HFF-Myc (cell line): ENCODE measurements around the gene AGPAT1.

Experiments used
- DNase-seq: peaks from one replicate; pipeline ENCODE4 v3.0.0-alpha.2; 2011; ENCODE audit warnings: low read depth; ENCODE audit errors: extremely low read depth
- H3K4me3 ChIP-seq: replicated peaks from 2 replicates; pipeline ENCODE4 v1.5.1; 2011; ENCODE audit warnings: low read depth, mild to moderate bottlenecking, control low read depth, low read length
- TF ChIP-seq, protein P1 (sequence below): IDR thresholded peaks from 2 replicates; pipeline ENCODE4 v1.5.1; 2012; ENCODE audit warnings: mild to moderate bottlenecking, low read depth, low read length, control low read depth; ENCODE audit errors: missing control alignments

AGPAT1 gene

DNA sequence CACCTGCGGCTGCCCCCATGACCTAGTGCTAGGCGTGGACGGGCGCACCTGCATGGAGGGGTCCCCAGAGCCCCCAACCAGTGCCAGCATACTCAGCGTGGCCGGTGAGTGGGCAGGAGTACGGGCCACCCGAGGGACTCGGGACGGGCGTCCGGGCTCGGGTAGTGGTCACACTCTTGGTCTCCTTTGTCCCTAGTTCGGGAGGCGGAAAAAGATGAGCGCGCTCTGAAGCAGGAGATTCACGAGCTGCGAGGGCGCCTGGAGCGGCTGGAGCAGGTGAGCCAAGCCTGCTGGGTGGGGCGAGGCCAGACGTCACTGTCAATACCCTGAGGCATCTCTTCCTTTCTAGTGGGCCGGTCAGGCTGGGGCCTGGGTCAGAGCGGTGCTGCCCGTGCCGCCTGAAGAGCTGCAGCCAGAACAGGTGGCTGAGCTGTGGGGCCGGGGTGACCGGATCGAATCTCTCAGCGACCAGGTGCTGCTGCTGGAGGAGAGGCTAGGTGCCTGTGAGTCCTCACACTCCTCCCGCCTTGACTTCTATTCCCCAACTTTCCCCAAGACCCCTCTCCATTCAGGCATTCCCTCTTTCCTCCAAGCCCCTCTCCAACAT, 8.6 kb downstream of the AGPAT1 start:
- H3K4me3 ChIP-seq: no peak overlapping the region
- no peak for DNase-seq
- TF ChIP-seq, protein P1, sequence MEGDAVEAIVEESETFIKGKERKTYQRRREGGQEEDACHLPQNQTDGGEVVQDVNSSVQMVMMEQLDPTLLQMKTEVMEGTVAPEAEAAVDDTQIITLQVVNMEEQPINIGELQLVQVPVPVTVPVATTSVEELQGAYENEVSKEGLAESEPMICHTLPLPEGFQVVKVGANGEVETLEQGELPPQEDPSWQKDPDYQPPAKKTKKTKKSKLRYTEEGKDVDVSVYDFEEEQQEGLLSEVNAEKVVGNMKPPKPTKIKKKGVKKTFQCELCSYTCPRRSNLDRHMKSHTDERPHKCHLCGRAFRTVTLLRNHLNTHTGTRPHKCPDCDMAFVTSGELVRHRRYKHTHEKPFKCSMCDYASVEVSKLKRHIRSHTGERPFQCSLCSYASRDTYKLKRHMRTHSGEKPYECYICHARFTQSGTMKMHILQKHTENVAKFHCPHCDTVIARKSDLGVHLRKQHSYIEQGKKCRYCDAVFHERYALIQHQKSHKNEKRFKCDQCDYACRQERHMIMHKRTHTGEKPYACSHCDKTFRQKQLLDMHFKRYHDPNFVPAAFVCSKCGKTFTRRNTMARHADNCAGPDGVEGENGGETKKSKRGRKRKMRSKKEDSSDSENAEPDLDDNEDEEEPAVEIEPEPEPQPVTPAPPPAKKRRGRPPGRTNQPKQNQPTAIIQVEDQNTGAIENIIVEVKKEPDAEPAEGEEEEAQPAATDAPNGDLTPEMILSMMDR: no peak

DNA sequence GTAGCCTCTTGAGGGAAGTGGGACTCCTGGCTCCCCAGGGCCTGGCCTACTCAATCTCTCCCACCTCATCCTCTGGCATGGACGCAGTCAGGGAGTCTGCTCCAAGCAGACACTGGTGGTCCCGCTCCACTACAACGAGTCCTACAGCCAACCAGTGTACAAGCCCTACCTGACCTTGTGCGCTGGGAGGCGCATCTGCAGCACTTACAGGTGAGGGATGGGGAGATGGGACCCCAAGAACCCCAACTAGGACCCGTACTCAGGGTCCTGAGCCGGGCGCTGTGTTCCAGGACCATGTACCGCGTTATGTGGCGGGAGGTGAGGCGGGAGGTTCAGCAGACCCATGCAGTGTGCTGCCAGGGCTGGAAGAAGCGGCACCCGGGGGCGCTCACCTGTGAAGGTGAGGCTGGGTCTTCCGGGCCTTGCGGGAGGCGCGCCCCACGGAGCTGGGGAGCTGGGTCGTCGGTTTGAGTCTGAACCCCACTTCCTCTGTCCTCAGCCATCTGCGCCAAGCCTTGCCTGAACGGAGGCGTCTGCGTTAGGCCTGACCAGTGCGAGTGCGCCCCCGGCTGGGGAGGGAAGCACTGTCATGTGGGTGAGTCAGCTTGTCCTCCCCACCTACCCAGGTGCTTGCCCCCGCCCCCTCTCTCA, 9.3 kb downstream of the AGPAT1 start:
- no peak overlapping the region for H3K4me3 ChIP-seq
- DNase-seq: no peak
- TF ChIP-seq, protein P1: peak; percentile 8

- DNase-seq: no peak
- H3K4me3 ChIP-seq: no peak within 1 kb of the TSS
- TF ChIP-seq, protein P1: no peak
Measured at GRCh38 chr6:32164295-32164694, 11.6 kb downstream of the AGPAT1 start, which contains the start of gene EGFL8. Gene EGFL8 (plus strand): TSS chr6:32164595. CDS start chr6:32166166, 1,571 bp downstream.

DNA sequence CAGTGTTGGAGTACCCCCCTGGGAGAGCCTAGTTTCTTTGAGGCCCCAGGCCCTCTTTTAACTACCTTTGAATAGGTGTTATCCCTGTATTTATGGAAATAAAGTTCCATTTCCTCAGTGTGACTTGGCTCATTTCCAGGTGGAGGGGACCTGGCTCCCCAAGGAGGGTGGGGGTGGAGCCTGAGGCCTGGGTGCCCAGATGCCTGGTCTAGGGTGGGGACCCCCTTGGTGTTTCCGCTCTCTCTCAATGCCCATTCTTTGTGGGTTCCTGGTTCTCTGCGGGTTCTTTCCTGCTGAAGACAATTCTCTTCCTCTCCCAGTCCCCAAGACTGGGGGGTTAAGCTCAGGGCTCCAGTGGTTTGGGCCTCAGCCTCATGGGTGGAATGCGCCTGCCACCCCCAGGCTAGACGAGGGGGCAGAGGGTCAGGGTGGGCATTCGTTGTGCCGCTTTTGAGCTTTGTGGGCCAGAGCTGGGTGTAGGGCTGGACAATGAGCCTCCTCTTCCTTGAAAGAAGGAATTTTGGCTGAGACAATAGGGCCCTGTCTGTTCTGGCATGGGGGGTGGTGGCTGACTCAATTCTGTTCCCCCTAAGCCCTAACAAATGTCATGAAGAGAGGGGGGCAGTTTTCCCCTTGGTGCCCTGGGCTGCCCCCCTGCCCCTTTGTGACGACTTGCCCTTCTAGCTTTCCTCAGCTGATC, 12.2 kb downstream of the AGPAT1 start:
- DNase-seq: no peak
- H3K4me3 ChIP-seq: no peak overlapping the region
- TF ChIP-seq, protein P1: no peak

- H3K4me3 ChIP-seq: no peak overlapping the region
- no peak for DNase-seq
- TF ChIP-seq, protein P1: no peak
Measured at GRCh38 chr6:32158052-32158451, 17.8 kb downstream of the AGPAT1 start.

- TF ChIP-seq, protein P1: no peak
- no peak overlapping the region for H3K4me3 ChIP-seq
- DNase-seq: no peak
Measured at GRCh38 chr6:32156891-32157290, 19.0 kb downstream of the AGPAT1 start.
